Loucy (cell line): Measurements from ENCODE around the gene FLT4.

Experiments used
- H2AFZ ChIP-seq: fragments of 200-600 bp; sonication (generic); 2 replicates; pipeline ENCODE4 v1.6.0; 2016; ENCODE audit warnings: antibody characterized with exemption, mild to moderate bottlenecking, low read length, moderate library complexity
- H3F3A ChIP-seq: fragments of 200-600 bp; 2 replicates; pipeline ENCODE4 v1.6.0; 2016; ENCODE audit warnings: antibody characterized with exemption, low read depth, mild to moderate bottlenecking
- H3K27me3 ChIP-seq: fragments of 200-600 bp; sonication (generic); 2 replicates; pipeline ENCODE4 v1.6.1; 2014; ENCODE audit warnings: low read length, mild to moderate bottlenecking; ENCODE audit not compliant: insufficient read depth, poor library complexity, severe bottlenecking
- H3K36me3 ChIP-seq: fragments of 200-600 bp; sonication (generic); 2 replicates; pipeline ENCODE4 v1.6.1; 2016; ENCODE audit warnings: low read length; ENCODE audit not compliant: insufficient read depth
- H3K4me1 ChIP-seq: fragments of 200-600 bp; sonication (generic); 2 replicates; pipeline ENCODE4 v1.5.1; 2014; ENCODE audit warnings: low read length, mild to moderate bottlenecking; ENCODE audit not compliant: insufficient read depth, poor library complexity, severe bottlenecking
- H3K4me2 ChIP-seq: fragments of 200-600 bp; sonication (generic); 2 replicates; pipeline ENCODE4 v1.6.0; 2014; ENCODE audit warnings: antibody characterized with exemption, low read length, low read depth, mild to moderate bottlenecking; ENCODE audit not compliant: poor library complexity, severe bottlenecking
- H3K4me3 ChIP-seq: fragments of 200-600 bp; sonication (generic); 2 replicates; pipeline ENCODE4 v1.5.1; 2014; ENCODE audit warnings: low read length, mild to moderate bottlenecking, mixed read lengths; ENCODE audit not compliant: poor library complexity, severe bottlenecking
- H3K79me2 ChIP-seq: fragments of 200-600 bp; sonication (generic); 2 replicates; pipeline ENCODE4 v1.6.1; 2014; ENCODE audit warnings: low read length; ENCODE audit not compliant: insufficient read depth
- H3K9ac ChIP-seq: fragments of 200-600 bp; sonication (generic); 2 replicates; pipeline ENCODE4 v1.6.0; 2014; ENCODE audit warnings: mild to moderate bottlenecking, low read depth, low read length, moderate library complexity; ENCODE audit not compliant: poor library complexity, severe bottlenecking
- H3K9me2 ChIP-seq: fragments of 200-600 bp; sonication (generic); replicated peaks from 2 replicates; pipeline ENCODE4 v1.6.1; 2016; ENCODE audit warnings: low read depth, low read length, mixed read lengths
- H3K9me3 ChIP-seq: fragments of 200-600 bp; sonication (generic); 2 replicates; pipeline ENCODE4 v1.6.1; 2014; ENCODE audit warnings: mild to moderate bottlenecking, antibody characterized with exemption, low read length, low read depth; ENCODE audit not compliant: insufficient read depth
- H4K20me1 ChIP-seq: fragments of 200-600 bp; sonication (generic); 2 replicates; pipeline ENCODE4 v1.6.0; 2014; ENCODE audit warnings: antibody characterized with exemption, low read length, mild to moderate bottlenecking; ENCODE audit not compliant: insufficient read depth, poor library complexity, severe bottlenecking
- CTCF ChIP-seq: fragments of 200-600 bp; sonication (generic); conservative IDR thresholded peaks from 2 replicates; pipeline ENCODE4 v1.5.1; 2014; ENCODE audit warnings: mild to moderate bottlenecking, antibody characterized with exemption, low read length
- EZH2phosphoT487 ChIP-seq: fragments of 200-600 bp; IDR thresholded peaks from 2 replicates; pipeline ENCODE4 v1.6.1; 2018; ENCODE audit warnings: antibody characterized with exemption, mild to moderate bottlenecking, moderate library complexity, borderline replicate concordance

FLT4 gene

GRCh38 chr5:180649297-180650039, at the start of gene FLT4:
FLT4 (minus strand) TSS chr5:180649600; CDS start chr5:180649545, 55 bp downstream.
- Histone ChIP-seq H3K9me3 (no peaks in the 10 kb centered on the region), H3K4me2 (peak within 1 kb of the TSS; percentile 64), H3K79me2 (no peaks in the 10 kb centered on the region), H3K27me3 (no peaks in the 10 kb centered on the region), H3K4me1 (no peaks in the 10 kb centered on the region), H3K9me2 (no peaks in the 10 kb centered on the region), H3K9ac (no peak within 1 kb of the TSS), H3K4me3 (peak within 1 kb of the TSS; percentile 63), H4K20me1 (no peaks in the 10 kb centered on the region), H3F3A (no peaks in the 10 kb centered on the region), H3K36me3 (no peaks in the 10 kb centered on the region), H2AFZ (peak within 1 kb of the TSS; percentile 43; the same call in 1 of the 2 replicates)
- no peak for TF ChIP-seq CTCF
- TF ChIP-seq EZH2phosphoT487, result no peak

GRCh38 chr5:180699042-180699441, 49.6 kb upstream of the FLT4 start:
- Histone ChIP-seq H3K9me3 (no peaks in the 10 kb centered on the region), H3K9me2 (no peaks in the 10 kb centered on the region), H3K36me3 (no peaks in the 10 kb centered on the region), H3K4me1 (no peaks in the 10 kb centered on the region), H4K20me1 (no peaks in the 10 kb centered on the region), H3K27me3 (no peaks in the 10 kb centered on the region), H3F3A (no peaks in the 10 kb centered on the region), H3K4me2 (no peak overlapping the region), H3K9ac (no peak overlapping the region), H3K79me2 (no peaks in the 10 kb centered on the region), H3K4me3 (no peak overlapping the region), H2AFZ (no peak overlapping the region)
- TF ChIP-seq CTCF, result no peak
- no peak for TF ChIP-seq EZH2phosphoT487

GRCh38 chr5:180696116-180696515, 46.7 kb upstream of the FLT4 start:
- no peak overlapping the region for H3K4me3 ChIP-seq
- no peak overlapping the region for H2AFZ ChIP-seq
- H3K4me2 ChIP-seq, result no peak overlapping the region
- H3F3A ChIP-seq, result no peaks in the 10 kb centered on the region
- H3K9me3 ChIP-seq, result no peaks in the 10 kb centered on the region
- no peaks in the 10 kb centered on the region for H3K79me2 ChIP-seq
- TF ChIP-seq EZH2phosphoT487 (no peak), CTCF (no peak)
- no peaks in the 10 kb centered on the region for H4K20me1 ChIP-seq
- H3K9ac ChIP-seq, result no peak overlapping the region
- no peaks in the 10 kb centered on the region for H3K9me2 ChIP-seq
- no peaks in the 10 kb centered on the region for H3K36me3 ChIP-seq
- H3K27me3 ChIP-seq, result no peaks in the 10 kb centered on the region
- H3K4me1 ChIP-seq, result no peaks in the 10 kb centered on the region
